GM10266 (cell line): ENCODE data around the gene FOXP1.

ENCODE experiments used
- DNase-seq: peaks from one replicate; pipeline ENCODE4 v3.0.0; 2012; ENCODE audit errors: extremely low spot score
- CTCF ChIP-seq: IDR thresholded peaks from 2 replicates; pipeline ENCODE4 v1.5.1; 2012; ENCODE audit warnings: mild to moderate bottlenecking, low read depth; ENCODE audit not compliant: control insufficient read depth, insufficient read depth; ENCODE audit errors: missing control alignments

FOXP1 gene

DNA sequence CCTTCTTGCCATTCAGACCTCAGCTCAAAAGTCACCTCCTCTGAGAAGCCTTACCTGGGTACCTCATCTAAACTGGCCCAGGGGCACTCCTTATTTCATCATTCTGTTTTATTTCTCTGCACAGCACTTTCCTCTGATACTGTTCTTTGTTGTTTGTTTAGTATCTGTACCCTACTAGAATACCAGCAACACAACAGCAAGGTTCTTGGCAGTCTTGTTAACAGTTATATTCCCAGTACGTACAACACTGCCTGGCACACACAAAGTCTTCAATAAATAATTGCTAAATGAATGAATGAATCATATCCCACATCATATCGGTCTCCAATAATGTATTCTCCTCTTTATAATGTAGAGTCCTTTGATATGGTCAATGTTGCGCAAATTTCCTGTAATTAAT, 188.1 kb downstream of the FOXP1 start:
- DNase-seq: no peak
- no peak for TF ChIP-seq CTCF

DNA sequence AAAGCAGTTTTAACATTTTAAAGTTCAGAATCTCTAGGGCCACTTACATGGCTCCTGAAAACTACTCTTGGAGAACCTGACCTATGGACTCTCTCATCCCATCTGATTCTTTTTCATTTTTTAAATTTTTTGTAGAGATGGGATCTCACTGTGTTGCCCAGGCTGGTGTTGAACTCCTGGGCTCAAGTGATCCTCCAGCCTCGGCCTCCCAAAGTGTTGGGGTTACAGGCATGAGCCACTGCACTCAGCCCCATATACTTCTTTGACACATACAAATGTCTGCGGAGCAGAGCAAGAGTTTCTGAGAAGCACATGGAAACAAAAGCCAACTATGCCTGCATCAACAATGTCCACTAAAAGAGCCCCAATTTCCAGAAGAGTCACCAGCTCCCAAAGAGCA, 189.8 kb downstream of the FOXP1 start:
- no peak for TF ChIP-seq CTCF
- no peak for DNase-seq

DNA sequence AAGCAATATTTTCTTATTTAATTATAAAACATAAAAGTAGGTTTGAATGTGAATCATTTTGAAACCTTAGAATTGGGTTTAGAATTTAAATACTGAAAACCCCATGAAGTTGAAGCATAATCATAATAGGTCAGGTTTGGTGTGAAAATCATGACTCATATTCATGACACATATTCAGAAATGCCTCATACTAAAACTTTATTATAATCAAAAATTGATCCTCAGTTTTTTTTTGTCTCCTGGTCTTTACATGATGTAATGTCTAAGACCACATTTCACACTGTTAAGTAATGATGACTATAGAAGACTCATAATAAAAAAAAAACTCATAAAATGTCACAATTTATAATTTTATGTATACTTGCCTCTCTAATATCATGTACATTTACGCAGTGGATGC, 190.4 kb downstream of the FOXP1 start:
- peak; percentile 30 for DNase-seq
- TF ChIP-seq CTCF: no peak

GRCh38 chr3:71392251-71392650, 191.3 kb downstream of the FOXP1 start:
- no peak for TF ChIP-seq CTCF
- peak; percentile 46 for DNase-seq

DNA sequence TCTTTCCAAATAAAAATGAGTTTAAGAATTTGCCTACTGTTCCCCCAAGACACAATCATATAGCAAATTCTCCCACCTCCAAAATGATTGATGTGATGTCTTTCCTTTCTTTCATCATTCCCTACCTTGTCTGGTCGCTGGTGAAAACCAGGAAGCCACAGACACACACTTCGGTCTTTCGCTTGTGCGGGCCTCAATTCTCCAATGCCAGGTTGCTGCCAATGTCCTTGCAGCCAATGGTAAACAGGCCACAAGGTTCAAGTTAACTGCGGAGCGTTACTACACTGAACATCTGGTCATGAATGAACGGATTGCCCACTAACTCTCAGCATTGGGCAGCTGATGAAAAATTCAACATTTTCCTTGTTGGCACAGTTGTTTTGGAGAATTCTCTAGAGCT, 192.2 kb downstream of the FOXP1 start:
- TF ChIP-seq CTCF: no peak
- DNase-seq: no peak

DNA sequence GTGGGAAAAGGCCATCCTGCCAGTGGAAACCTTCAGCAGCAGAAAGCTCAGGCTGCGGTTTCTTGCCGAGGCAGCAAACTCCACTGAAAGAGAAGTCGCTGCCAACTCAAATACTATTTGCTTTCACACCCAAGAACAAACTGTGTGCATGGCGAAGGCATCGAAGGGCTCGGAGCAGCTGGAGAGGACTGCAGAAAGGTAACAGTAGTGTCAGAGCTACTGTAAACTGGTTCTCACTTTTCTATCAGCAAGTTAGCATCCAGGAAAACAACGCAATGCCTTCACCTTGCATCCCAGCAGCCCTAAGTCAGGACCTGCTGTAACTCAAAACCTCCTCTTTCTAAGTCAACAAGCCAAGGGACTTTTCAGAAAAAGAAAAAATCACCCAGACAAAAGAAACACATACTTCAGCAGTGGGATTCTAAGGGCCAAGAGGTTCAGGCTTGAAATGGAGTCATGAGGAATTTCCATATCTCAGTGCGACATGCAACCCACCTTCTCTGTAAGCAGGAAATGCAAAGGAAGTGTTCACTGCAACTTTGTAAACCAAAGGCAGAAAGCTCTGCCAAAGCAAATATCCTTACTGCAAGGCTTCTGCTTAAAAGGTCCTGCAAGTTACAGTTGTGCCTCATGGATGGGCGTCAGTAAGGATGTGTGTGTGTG, 193.5 kb downstream of the FOXP1 start:
- TF ChIP-seq CTCF: no peak
- no peak for DNase-seq

GRCh38 chr3:71389191-71389590, 194.3 kb downstream of the FOXP1 start:
- no peak for DNase-seq
- TF ChIP-seq CTCF: no peak
